Ovary (tissue), 9 donors: ENCODE data around the gene GMNN. TPM values are rescaled to one million over a fixed set of nuclear protein-coding genes. Genes with fewer than 3 reads are reported as not detected.
"Not testable (repeated sequence)": the region's sequence is repeated elsewhere in the genome, so short reads cannot be mapped to it uniquely, and the experiment has no call there.

Experiments
- DNase-seq, 5 donors: peaks; one replicate each; pipeline ENCODE4 v3.0.0-alpha.2; 2019 to 2020
- H3K27ac ChIP-seq, 2 donors: fragments of 200-600 bp; one replicate each; pipeline versions ENCODE4 v1.5.1 to v1.8.0; 2019 to 2022
- H3K27me3 ChIP-seq: fragments of 200-600 bp; one replicate; pipeline ENCODE4 v1.8.0; 2022
- H3K36me3 ChIP-seq: fragments of 200-600 bp; sonication (generic); one replicate; pipeline ENCODE4 v1.5.1; 2019
- H3K4me1 ChIP-seq: one replicate; pipeline ENCODE4 v1.8.1; 2013; ENCODE audit warnings: mild to moderate bottlenecking, moderate library complexity; ENCODE audit not compliant: insufficient read depth
- H3K4me3 ChIP-seq: fragments of 200-600 bp; sonication (generic); one replicate; pipeline ENCODE4 v1.5.1; 2017
- H3K9me3 ChIP-seq, 2 donors: fragments of 200-600 bp in 1 of 2; sonication (generic) in 1 of 2; one replicate each; pipeline versions ENCODE4 v1.5.1 to v1.8.1; 2013 to 2019; ENCODE audit warnings: mild to moderate bottlenecking in 1 of 2, moderate library complexity in 1 of 2
- CTCF ChIP-seq, 3 donors: fragments of 450-650 bp in 2 of 3; fragments of 200-600 bp in 1 of 3; IDR thresholded peaks; one replicate each; pipeline versions ENCODE4 v1.5.1 to v1.8.0; 2016 to 2022; ENCODE audit warnings: antibody characterized with exemption in 3 of 3, mild to moderate bottlenecking in 1 of 3
- EP300 ChIP-seq: sonication (generic); formaldehyde crosslinking; IDR thresholded peaks from one replicate; pipeline ENCODE4 v1.6.1; 2017; ENCODE audit warnings: antibody characterized with exemption
- POLR2A ChIP-seq: fragments of 450-650 bp; IDR thresholded peaks from one replicate; pipeline ENCODE4 v1.6.1; 2017; ENCODE audit warnings: antibody characterized with exemption, mild to moderate bottlenecking, moderate library complexity
- WGBS, 3 donors: extraction: QIAGEN DNeasy Blood & Tissue Kit in 1 of 3; methylation state at CpG; one replicate each; pipeline versions ENCODE4 v1.1.5 to v1.1.7; 2013 to 2017; 5-methylcytosine and 5-hydroxymethylcytosine counted together
- intact Hi-C, 4 donors: fragments of 100-400 bp; cut with DNase I; formaldehyde crosslinking; loops; one replicate each; pipeline versions ENCODE4 v1.11.0 to v1.15.1; 2022 to 2023
- polyA plus RNA-seq, 2 donors: library from polyadenylated mRNA; stranded (reverse); fragments of 200-250 nt in 1 of 2; fragments of 350-450 nt in 1 of 2; fragmentation: Illumina TruSeq in 1 of 2; extraction: RNeasy Lipid Tissue Mini Kit (QIAGEN cat#74804) in 1 of 2; gene quantifications; one replicate each; pipeline ENCODE4 v1.2.3, GENCODE V29; 2013 to 2014
- total RNA-seq, 7 donors: library from RNA; depleted of rRNA in 2 of 7; stranded (reverse); fragments of >200 nt in 2 of 7; fragmentation: NEBNext Ultra II Directional in 3 of 7; extraction: Animal tissue kit (Norgen Biotek cat#: 25700) in 3 of 7; gene quantifications; one replicate each; pipeline versions ENCODE4 v1.1.0 to v1.2.4, GENCODE V29; 2016 to 2023
- donor health status: DM: no; HTN: no; CAD: no; lungs with moderate emphysema.
- donor health status: DM: no; HTN: no; CAD: no.
- donor health status: Bipolar disorder and iron deficiency.
- donor health status: DM: yes; HTN: yes; CAD: no.
- donor health status: DM: no; HTN: no; CAD: no.
- donor health status: DM: yes; HTN: yes; CAD: no.

GMNN gene
- total and polyA plus RNA-seq, 9 donors, result 4.7 to 36.1 (median 9.4) TPM

GRCh38 chr6:24763578-24763977 is 11.2 kb upstream of the GMNN start:
- no peak for DNase-seq
- H3K27ac ChIP-seq, result no peak overlapping the region
- TF ChIP-seq CTCF (IDR thresholded peaks at IDR 0.05) (no peak), EP300 (no peak), POLR2A (no peak)
- peaks cover 2% of the 10 kb centered on the region for H3K4me1 ChIP-seq
- WGBS, 3 donors, result 69 to 74% (median 72%) methylated on average over 3 of the region's 3 CpGs
- H3K4me3 ChIP-seq, result no peak overlapping the region
- H3K36me3 ChIP-seq, result no peaks in the 10 kb centered on the region
- no peaks in the 10 kb centered on the region for H3K9me3 ChIP-seq
- intact Hi-C loops, result loop anchor here in 3 of 4 donors (5.0 to 10.0 kb wide), 3 partner anchors 179 to 189 kb away; no protein-coding TSS in a partner anchor
- no peaks in the 10 kb centered on the region for H3K27me3 ChIP-seq

- intact Hi-C loops, result loop anchor here (5.0 to 10.0 kb wide), 3 partner anchors 180 to 190 kb away; no protein-coding TSS in a partner anchor
- H3K27ac ChIP-seq, DNase-seq, H3K4me1 ChIP-seq, H3K36me3 ChIP-seq, H3K9me3 ChIP-seq, H3K27me3 ChIP-seq, H3K4me3 ChIP-seq: not testable (repeated sequence)
- WGBS, 3 donors, result 89 to 94% (median 93%) methylated on average over 20 of the region's 20 CpGs
Measured at GRCh38 chr6:24764833-24765828, 9.6 kb upstream of the GMNN start.

- DNase-seq, H3K36me3 ChIP-seq, H3K27ac ChIP-seq, H3K4me3 ChIP-seq, H3K4me1 ChIP-seq, H3K9me3 ChIP-seq, H3K27me3 ChIP-seq: not testable (repeated sequence)
- intact Hi-C loops, result loop anchor here in 3 of 4 donors (5.0 to 10.0 kb wide), 3 partner anchors 181 to 191 kb away; no protein-coding TSS in a partner anchor
- WGBS, 3 donors, result 92 to 96% (median 94%) methylated on average over 20 to 26 of the region's 26 CpGs
Measured at GRCh38 chr6:24765968-24766367, 8.8 kb upstream of the GMNN start.

- TF ChIP-seq POLR2A (no peak), CTCF (IDR thresholded peaks at IDR 0.05) (peak in 2 of 3 donors; percentile 11 to 21)
- no peaks in the 10 kb centered on the region for H3K36me3 ChIP-seq
- no peaks in the 10 kb centered on the region for H3K9me3 ChIP-seq
- WGBS, 3 donors, result 23 to 35% (median 28%) methylated on average over 9 of the region's 9 CpGs
- DNase-seq, result no peak
- H3K27me3 ChIP-seq, result no peaks in the 10 kb centered on the region
- H3K4me1 ChIP-seq, result no peaks in the 10 kb centered on the region
- H3K27ac ChIP-seq, result no peak overlapping the region
- H3K4me3 ChIP-seq, result no peak overlapping the region
- intact Hi-C loops, result loop anchor here in 3 of 4 donors (5.0 to 10.0 kb wide), 3 partner anchors 182 to 192 kb away; no protein-coding TSS in a partner anchor
Measured at GRCh38 chr6:24766680-24767462, 7.9 kb upstream of the GMNN start.

GRCh38 chr6:24768361-24768760 is 6.4 kb upstream of the GMNN start:
- no peak for TF ChIP-seq POLR2A
- TF ChIP-seq CTCF (IDR thresholded peaks at IDR 0.05), result no peak
- no peak for TF ChIP-seq EP300
- no peaks in the 10 kb centered on the region for H3K9me3 ChIP-seq
- intact Hi-C loops, result loop anchor here in 3 of 4 donors (5.0 to 10.0 kb wide), 3 partner anchors 184 to 194 kb away; no protein-coding TSS in a partner anchor
- 93 to 97% (median 94%) methylated on average over 5 of the region's 5 CpGs for WGBS, 3 donors
- H3K27me3 ChIP-seq, result no peaks in the 10 kb centered on the region
- DNase-seq, result no peak
- no peak overlapping the region for H3K27ac ChIP-seq
- no peak overlapping the region for H3K4me3 ChIP-seq
- H3K36me3 ChIP-seq, result no peaks in the 10 kb centered on the region
- no peaks in the 10 kb centered on the region for H3K4me1 ChIP-seq
